ENCODE measurements around the gene LMAN2.
"Not testable (repeated sequence)": the region's sequence is repeated elsewhere in the genome, so short reads cannot be mapped to it uniquely, and the experiment has no call there.

The LMAN2 gene

GRCh38 chr5:177309351-177310191 lies 41.9 kb downstream of the LMAN2 start:
- Histone ChIP-seq H3K4me2 (ENCODE audit: low read length) (no peak overlapping the region), H3K4me3 (ENCODE audit: low read depth, low read length) (no peak overlapping the region), H2AFZ (no peak overlapping the region), H3K4me1 (peaks cover 14% of the 10 kb centered on the region), H3K9me3 (ENCODE audit: control insufficient read depth, low read length) (no peaks in the 10 kb centered on the region), H3K9ac (no peak overlapping the region), H3K36me3 (ENCODE audit: control insufficient read depth, insufficient read depth, low read length) (no peaks in the 10 kb centered on the region), H3K79me2 (peaks cover 3% of the 10 kb centered on the region), H3K27me3 (ENCODE audit: control insufficient read depth, insufficient read depth, low read length) (no peaks in the 10 kb centered on the region), H3K27ac (no peak overlapping the region)
- TF ChIP-seq, protein P1, sequence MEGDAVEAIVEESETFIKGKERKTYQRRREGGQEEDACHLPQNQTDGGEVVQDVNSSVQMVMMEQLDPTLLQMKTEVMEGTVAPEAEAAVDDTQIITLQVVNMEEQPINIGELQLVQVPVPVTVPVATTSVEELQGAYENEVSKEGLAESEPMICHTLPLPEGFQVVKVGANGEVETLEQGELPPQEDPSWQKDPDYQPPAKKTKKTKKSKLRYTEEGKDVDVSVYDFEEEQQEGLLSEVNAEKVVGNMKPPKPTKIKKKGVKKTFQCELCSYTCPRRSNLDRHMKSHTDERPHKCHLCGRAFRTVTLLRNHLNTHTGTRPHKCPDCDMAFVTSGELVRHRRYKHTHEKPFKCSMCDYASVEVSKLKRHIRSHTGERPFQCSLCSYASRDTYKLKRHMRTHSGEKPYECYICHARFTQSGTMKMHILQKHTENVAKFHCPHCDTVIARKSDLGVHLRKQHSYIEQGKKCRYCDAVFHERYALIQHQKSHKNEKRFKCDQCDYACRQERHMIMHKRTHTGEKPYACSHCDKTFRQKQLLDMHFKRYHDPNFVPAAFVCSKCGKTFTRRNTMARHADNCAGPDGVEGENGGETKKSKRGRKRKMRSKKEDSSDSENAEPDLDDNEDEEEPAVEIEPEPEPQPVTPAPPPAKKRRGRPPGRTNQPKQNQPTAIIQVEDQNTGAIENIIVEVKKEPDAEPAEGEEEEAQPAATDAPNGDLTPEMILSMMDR (IDR thresholded peaks at IDR 0.05), result peak; percentile 83

- Histone ChIP-seq H3K27ac (no peak overlapping the region), H3K9ac (no peak overlapping the region), H3K79me2 (peaks cover 7% of the 10 kb centered on the region), H3K4me2 (ENCODE audit: low read length) (no peak overlapping the region), H3K27me3 (ENCODE audit: control insufficient read depth, insufficient read depth, low read length) (no peaks in the 10 kb centered on the region), H3K9me3 (ENCODE audit: control insufficient read depth, low read length) (no peaks in the 10 kb centered on the region), H3K36me3 (ENCODE audit: control insufficient read depth, insufficient read depth, low read length) (no peaks in the 10 kb centered on the region), H3K4me3 (ENCODE audit: low read depth, low read length) (no peak overlapping the region), H2AFZ (no peak overlapping the region), H3K4me1 (peaks cover 20% of the 10 kb centered on the region)
- TF ChIP-seq, protein P1 (IDR thresholded peaks at IDR 0.05), result no peak
These were observed 42.7 kb downstream of the LMAN2 start for GRCh38 chr5:177308740-177309139.

- Histone ChIP-seq H3K4me2 (ENCODE audit: low read length) (no peak overlapping the region), H3K9ac (no peak overlapping the region), H2AFZ (no peak overlapping the region), H3K9me3 (ENCODE audit: control insufficient read depth, low read length) (no peaks in the 10 kb centered on the region), H3K27ac (no peak overlapping the region), H3K4me1 (peaks cover 22% of the 10 kb centered on the region), H3K4me3 (ENCODE audit: low read depth, low read length) (no peak overlapping the region), H3K27me3 (ENCODE audit: control insufficient read depth, insufficient read depth, low read length) (no peaks in the 10 kb centered on the region), H3K79me2 (peaks cover 7% of the 10 kb centered on the region), H3K36me3 (ENCODE audit: control insufficient read depth, insufficient read depth, low read length) (no peaks in the 10 kb centered on the region)
- TF ChIP-seq, protein P1 (IDR thresholded peaks at IDR 0.05), result no peak
These were observed 43.7 kb downstream of the LMAN2 start for GRCh38 chr5:177307544-177308363.

GRCh38 chr5:177306674-177307543 lies 44.6 kb downstream of the LMAN2 start:
- Histone ChIP-seq H3K4me2 (ENCODE audit: low read length) (no peak overlapping the region), H3K4me3 (ENCODE audit: low read depth, low read length) (no peak overlapping the region), H3K27me3 (ENCODE audit: control insufficient read depth, insufficient read depth, low read length) (no peaks in the 10 kb centered on the region), H2AFZ (no peak overlapping the region), H3K4me1 (peaks cover 28% of the 10 kb centered on the region), H3K27ac (no peak overlapping the region), H3K79me2 (peaks cover 7% of the 10 kb centered on the region), H3K9ac (no peak overlapping the region), H3K9me3 (ENCODE audit: control insufficient read depth, low read length) (no peaks in the 10 kb centered on the region), H3K36me3 (ENCODE audit: control insufficient read depth, insufficient read depth, low read length) (no peaks in the 10 kb centered on the region)
- TF ChIP-seq, protein P1 (IDR thresholded peaks at IDR 0.05), result no peak

GRCh38 chr5:177306103-177306640 lies 45.3 kb downstream of the LMAN2 start:
- H3K79me2 ChIP-seq; H3K4me2 ChIP-seq (ENCODE audit: low read length); H3K4me3 ChIP-seq (ENCODE audit: low read depth, low read length); H3K27me3 ChIP-seq (ENCODE audit: control insufficient read depth, insufficient read depth, low read length); H3K9ac ChIP-seq; H3K27ac ChIP-seq; H2AFZ ChIP-seq; H3K9me3 ChIP-seq (ENCODE audit: control insufficient read depth, low read length); H3K36me3 ChIP-seq (ENCODE audit: control insufficient read depth, insufficient read depth, low read length): not testable (repeated sequence)
- peaks cover 29% of the 10 kb centered on the region for H3K4me1 ChIP-seq

Data from parathyroid adenoma (tissue), 2 donors.